ENCODE measurements around the gene ATP2B3.

DNA sequence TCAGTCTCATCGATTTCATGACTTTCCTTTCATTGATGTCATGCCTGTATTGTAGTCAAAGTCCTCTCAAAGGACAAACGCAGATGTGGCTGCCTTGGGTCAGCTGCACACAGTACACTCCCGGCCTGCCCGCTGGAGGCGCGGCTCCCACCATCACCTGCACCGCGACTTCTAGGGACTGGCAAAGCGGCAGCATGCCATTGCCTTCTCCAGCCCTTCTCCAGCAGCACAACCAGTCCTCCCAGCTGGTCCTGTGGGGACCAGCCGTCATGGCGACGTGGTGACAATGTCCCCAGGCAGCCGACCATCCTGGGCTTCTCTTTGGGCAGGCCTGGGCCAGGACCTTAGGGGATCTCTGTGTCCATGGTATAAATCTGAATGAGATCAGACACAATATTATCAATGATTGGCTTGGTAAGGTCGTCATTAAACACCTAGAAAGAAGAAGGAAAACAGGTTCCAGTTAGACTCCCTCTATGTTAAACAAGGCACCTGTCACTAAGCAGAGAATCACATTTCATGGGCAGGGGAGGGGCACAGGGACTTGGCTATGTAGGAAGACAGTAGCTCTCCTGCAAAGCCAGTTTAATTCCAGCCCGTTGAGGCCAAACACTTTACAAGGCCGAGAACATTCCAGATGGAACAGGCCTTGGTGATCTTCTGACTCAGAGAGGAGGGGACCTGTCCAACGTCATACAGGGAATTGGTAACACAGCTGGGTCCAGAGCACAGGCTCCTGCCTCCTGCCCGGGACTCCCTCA is 70.8 kb downstream of the ATP2B3 start:
- no peak for TF ChIP-seq SIN3A (IDR thresholded peaks at IDR 0.05; ENCODE audit: borderline replicate concordance, insufficient read depth, low read length)
- TF ChIP-seq TAF1 (IDR thresholded peaks at IDR 0.05; ENCODE audit: borderline replicate concordance, insufficient read depth, low read length) = no peak

All from PFSK-1 (cell line).